Activated naive CD4-positive, alpha-beta T cell treated with anti-CD3 and anti-CD28 coated beads, Interleukin-2, amount 50 U/mL, for 72 hours (primary cell): Measurements from ENCODE around the gene SH3GLB2. TPM values are rescaled to one million over a fixed set of nuclear protein-coding genes. Genes with fewer than 3 reads are reported as not detected.
A peak's percentile ranks its signal among the peaks of the same experiment; 100 is the strongest.
"Not testable (repeated sequence)": the region's sequence is repeated elsewhere in the genome, so short reads cannot be mapped to it uniquely, and the experiment has no call there.

ENCODE experiments used
- ATAC-seq, 2 donors: fragments of 150-1000 bp; cut with Tn5 transposase; 2 replicates each; pipeline ENCODE4 v1.10.0; 2021; ENCODE audit warnings: mild to moderate bottlenecking in 2 of 2, moderate library complexity in 2 of 2
- DNase-seq, 2 donors: peaks; one replicate each; pipeline ENCODE4 v3.0.0; 2021 to 2022; ENCODE audit warnings: low spot score in 2 of 2
- H3K27ac Mint-ChIP-seq, 2 donors: one replicate each; pipeline ENCODE4 v1.8.0; 2022; ENCODE audit warnings: mild to moderate bottlenecking in 2 of 2, mixed read lengths in 2 of 2
- H3K36me3 Mint-ChIP-seq, 2 donors: one replicate each; pipeline ENCODE4 v1.8.0; 2022; ENCODE audit warnings: mixed read lengths in 2 of 2
- H3K9me3 Mint-ChIP-seq, 2 donors: one replicate each; pipeline ENCODE4 v1.8.0; 2022; ENCODE audit warnings: mixed read lengths in 2 of 2
- total RNA-seq, 2 donors: library from RNA; stranded (reverse); gene quantifications; one replicate each; pipeline ENCODE4 v1.2.3, GENCODE V29; 2022

Gene SH3GLB2
- total RNA-seq, 2 donors from 2014 or later: 44.1 to 59.9 TPM

GRCh38 chr9:129059796-129060785 is 32.0 kb upstream of the SH3GLB2 start:
- peak overlapping the region in 1 of 2 donors; percentile 60 for H3K27ac Mint-ChIP-seq
- no peak for ATAC-seq
- H3K36me3 Mint-ChIP-seq: no peaks in the 10 kb centered on the region
- no peaks in the 10 kb centered on the region for H3K9me3 Mint-ChIP-seq
- DNase-seq: no peak

- DNase-seq (no peak), ATAC-seq (peak in 1 of 2 donors; percentile 43)
- Mint-ChIP-seq H3K27ac (no peak overlapping the region), H3K36me3 (no peaks in the 10 kb centered on the region), H3K9me3 (no peaks in the 10 kb centered on the region)
These were observed 31.0 kb upstream of the SH3GLB2 start for GRCh38 chr9:129058965-129059795.

- Mint-ChIP-seq H3K9me3 (no peaks in the 10 kb centered on the region), H3K27ac (no peak overlapping the region), H3K36me3 (no peaks in the 10 kb centered on the region)
- ATAC-seq (no peak), DNase-seq (no peak)
These were observed 26.2 kb upstream of the SH3GLB2 start for GRCh38 chr9:129054163-129054851.

GRCh38 chr9:129053020-129053419 is 24.9 kb upstream of the SH3GLB2 start:
- Mint-ChIP-seq H3K36me3 (no peaks in the 10 kb centered on the region), H3K27ac (no peak overlapping the region), H3K9me3 (no peaks in the 10 kb centered on the region)
- ATAC-seq: no peak
- DNase-seq: no peak

GRCh38 chr9:129052592-129052991 is 24.5 kb upstream of the SH3GLB2 start:
- Mint-ChIP-seq H3K9me3 (no peaks in the 10 kb centered on the region), H3K36me3 (no peaks in the 10 kb centered on the region), H3K27ac (no peak overlapping the region)
- DNase-seq (no peak), ATAC-seq (no peak)

GRCh38 chr9:129042016-129042415 is 13.9 kb upstream of the SH3GLB2 start:
- DNase-seq (no peak), ATAC-seq (no peak)
- Mint-ChIP-seq H3K27ac (no peak overlapping the region), H3K36me3 (peaks cover under 1 to 6% of the 10 kb centered on the region in 2 donors), H3K9me3 (no peaks in the 10 kb centered on the region)

GRCh38 chr9:129040113-129040643 is 12.0 kb upstream of the SH3GLB2 start:
- DNase-seq: no peak
- Mint-ChIP-seq H3K36me3 (peaks cover 6 to 7% of the 10 kb centered on the region in 2 donors), H3K27ac (no peak overlapping the region), H3K9me3 (no peaks in the 10 kb centered on the region)
- no peak for ATAC-seq

- H3K27ac Mint-ChIP-seq: peak overlapping the region in 1 of 2 donors; percentile 44
- peaks cover 6 to 7% of the 10 kb centered on the region in 2 donors for H3K36me3 Mint-ChIP-seq
- no peaks in the 10 kb centered on the region for H3K9me3 Mint-ChIP-seq
- DNase-seq (no peak), ATAC-seq (no peak)
These were observed 10.2 kb upstream of the SH3GLB2 start for GRCh38 chr9:129038109-129038852.

GRCh38 chr9:129037767-129038098 is 9.6 kb upstream of the SH3GLB2 start:
- Mint-ChIP-seq H3K27ac (peak overlapping the region in 1 of 2 donors; percentile 89), H3K9me3 (no peaks in the 10 kb centered on the region), H3K36me3 (peaks cover 6 to 7% of the 10 kb centered on the region in 2 donors)
- ATAC-seq: no peak
- DNase-seq: no peak

GRCh38 chr9:129036923-129037766 is 9.0 kb upstream of the SH3GLB2 start:
- no peak for DNase-seq
- no peak for ATAC-seq
- Mint-ChIP-seq H3K36me3 (peaks cover 2 to 7% of the 10 kb centered on the region in 2 donors), H3K9me3 (no peaks in the 10 kb centered on the region), H3K27ac (peak overlapping the region; percentile 89 to 91)

GRCh38 chr9:129036241-129036922 is 8.3 kb upstream of the SH3GLB2 start, which contains the start of gene MIGA2:
MIGA2 (plus strand) TSS chr9:129036626; CDS start chr9:129040595, 3,969 bp downstream.
- peak; percentile 91 to 97 for DNase-seq
- no peaks in the 10 kb centered on the region for H3K9me3 Mint-ChIP-seq
- peaks cover 0 to 7% of the 10 kb centered on the region in 2 donors for H3K36me3 Mint-ChIP-seq
- peak; percentile 99 for ATAC-seq
- H3K27ac Mint-ChIP-seq: peak within 1 kb of the TSS; percentile 89 to 91

- peak in 1 of 2 donors; percentile 5 for ATAC-seq
- DNase-seq, H3K9me3 Mint-ChIP-seq, H3K36me3 Mint-ChIP-seq: not testable (repeated sequence)
- peak overlapping the region; percentile 78 to 89 for H3K27ac Mint-ChIP-seq
These were observed 7.7 kb upstream of the SH3GLB2 start for GRCh38 chr9:129035838-129036237.

GRCh38 chr9:129033216-129033615 is 5.1 kb upstream of the SH3GLB2 start:
- no peak for DNase-seq
- H3K36me3 Mint-ChIP-seq: peaks cover 0 to 7% of the 10 kb centered on the region in 2 donors
- ATAC-seq: no peak
- H3K27ac Mint-ChIP-seq: no peak overlapping the region
- no peaks in the 10 kb centered on the region for H3K9me3 Mint-ChIP-seq

GRCh38 chr9:129032541-129033159 is 4.5 kb upstream of the SH3GLB2 start:
- Mint-ChIP-seq H3K36me3 (peaks cover 0 to 7% of the 10 kb centered on the region in 2 donors), H3K27ac (no peak overlapping the region), H3K9me3 (no peaks in the 10 kb centered on the region)
- ATAC-seq: no peak
- DNase-seq: no peak
